ENCODE measurements around the gene DNAJB14. TPM values are rescaled to one million over a fixed set of nuclear protein-coding genes. Genes with fewer than 3 reads are reported as not detected.

DNAJB14 gene
- total RNA-seq, 2 experiments from 2014 or later: 33.3 to 34.1 TPM

DNA sequence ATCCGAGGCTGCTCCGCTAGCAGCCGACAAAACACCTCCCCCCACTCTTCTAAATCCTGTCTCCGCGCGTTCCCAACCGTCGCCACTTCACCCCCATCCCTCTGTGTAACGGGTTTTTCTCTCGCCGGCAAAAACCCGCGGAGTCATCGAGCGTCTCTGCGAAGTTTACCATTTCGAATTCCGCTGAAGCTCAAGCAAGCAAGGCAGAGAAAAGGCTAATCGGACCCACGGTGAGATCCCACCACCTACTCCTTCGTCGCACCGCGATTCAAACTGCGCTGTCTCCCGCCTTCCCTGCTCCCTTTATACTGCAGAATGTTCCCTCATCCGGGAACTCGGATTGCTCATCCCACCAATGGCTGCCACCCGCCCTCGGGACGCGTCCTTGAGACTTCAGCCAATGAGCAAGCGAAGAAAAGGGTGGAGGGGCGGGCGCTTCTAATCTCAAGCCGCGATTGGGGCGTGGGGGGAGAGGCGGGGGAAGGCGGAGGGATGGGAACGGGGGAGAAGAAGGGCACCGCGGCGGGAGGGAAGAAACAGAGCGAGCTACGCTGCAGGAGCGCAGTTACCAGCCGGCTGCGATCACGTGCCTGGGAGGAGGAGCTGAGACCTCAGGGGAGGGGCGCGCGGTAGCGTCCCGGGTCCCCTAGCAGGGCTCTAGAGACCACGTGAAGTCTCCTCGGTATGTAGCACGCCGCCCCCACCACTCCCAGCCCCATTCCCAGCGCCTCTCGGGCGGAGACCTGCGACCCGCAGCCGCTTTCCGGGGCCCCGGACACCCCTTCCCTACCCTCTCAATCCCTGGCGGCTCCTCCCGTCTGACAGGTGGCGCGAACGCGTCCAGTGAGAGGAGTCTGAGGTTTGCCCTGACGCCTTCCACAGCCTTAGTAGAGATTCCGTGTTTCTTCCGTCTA lies 3.8 kb upstream of the DNAJB14 start, which contains the start of gene H2AZ1:
Gene H2AZ1 (minus strand): TSS at position 277 of the 914 bp plus-strand sequence. CDS start 105 bp downstream, at position 172.
- peak; percentile 96 for DNase-seq
- no peaks in the 10 kb centered on the region for H3K27me3 Mint-ChIP-seq
- H3K9me3 Mint-ChIP-seq: no peaks in the 10 kb centered on the region
- no peak within 1 kb of the TSS for H3K27ac Mint-ChIP-seq
- H3K36me3 Mint-ChIP-seq: peaks cover 24% of the 10 kb centered on the region
- H3K4me1 Mint-ChIP-seq: peaks cover 22% of the 10 kb centered on the region
- no peak within 1 kb of the TSS for H3K4me3 Mint-ChIP-seq

DNA sequence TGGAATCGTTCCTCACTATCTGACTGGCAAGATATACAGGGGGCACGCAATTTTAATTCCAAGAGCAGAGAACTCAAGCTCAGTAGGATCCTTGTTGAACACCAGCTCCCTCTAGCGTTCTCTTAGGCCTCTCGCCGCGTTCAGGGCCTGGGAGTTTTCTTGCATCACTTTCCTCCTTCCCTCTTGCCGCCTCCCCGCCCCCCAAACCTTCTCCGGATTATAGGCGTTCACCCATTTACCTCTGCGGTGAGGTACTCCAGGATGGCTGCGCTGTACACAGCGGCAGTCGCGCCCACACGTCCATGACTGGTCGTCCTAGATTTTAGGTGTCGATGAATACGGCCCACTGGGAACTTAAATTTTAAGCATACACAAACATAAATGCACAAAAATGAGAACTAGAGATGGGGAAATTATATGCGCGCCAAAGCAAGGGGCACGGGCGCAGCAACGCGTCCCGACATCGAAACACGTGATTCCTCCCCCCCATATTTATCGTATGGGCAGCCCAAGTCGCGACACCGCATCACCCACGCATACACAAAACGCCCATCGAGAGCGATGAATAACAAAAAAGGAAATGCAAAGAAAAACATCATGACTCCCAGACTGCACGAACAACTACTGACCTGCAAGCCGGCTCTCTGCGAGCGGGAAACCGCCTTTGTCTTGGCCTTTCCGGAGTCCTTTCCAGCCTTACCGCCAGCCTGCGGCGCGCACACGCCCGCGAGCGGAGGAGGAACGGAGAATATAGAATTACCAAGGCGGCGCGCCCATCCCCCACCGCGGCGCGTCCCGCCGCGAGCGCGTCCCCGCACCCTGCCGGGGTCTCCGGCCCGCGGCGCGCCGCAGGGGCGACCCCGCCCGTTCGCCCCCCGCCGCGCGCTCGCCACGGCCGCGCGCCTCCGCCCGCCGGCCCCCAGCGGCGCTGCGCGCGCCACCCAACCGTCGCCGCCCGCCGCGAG lies 2.9 kb upstream of the DNAJB14 start:
- no peak overlapping the region for H3K4me3 Mint-ChIP-seq
- H3K4me1 Mint-ChIP-seq: peaks cover 30% of the 10 kb centered on the region
- peaks cover 34% of the 10 kb centered on the region for H3K36me3 Mint-ChIP-seq
- no peak overlapping the region for H3K27ac Mint-ChIP-seq
- peak; percentile 88 for DNase-seq
- no peaks in the 10 kb centered on the region for H3K27me3 Mint-ChIP-seq
- no peaks in the 10 kb centered on the region for H3K9me3 Mint-ChIP-seq

DNA sequence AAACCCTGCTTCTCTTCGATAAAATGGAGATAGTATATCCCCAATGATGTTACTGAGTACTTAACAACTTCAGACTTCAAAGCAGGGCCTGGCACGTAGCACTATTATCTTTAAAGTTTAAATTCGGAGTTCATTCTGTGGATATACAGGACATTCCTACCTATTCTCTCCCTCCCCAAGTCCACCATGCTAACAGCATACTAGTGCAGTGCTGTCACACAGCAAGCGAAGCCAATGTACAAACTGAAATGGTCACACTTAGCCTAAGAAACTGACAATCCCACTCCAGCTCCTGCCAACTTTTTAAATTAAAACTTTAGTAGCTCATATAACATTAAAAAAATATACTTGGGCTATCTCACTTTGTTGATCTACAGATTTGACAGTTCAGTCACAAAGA lies 1.2 kb upstream of the DNAJB14 start:
- peak overlapping the region; percentile 94 for H3K27ac Mint-ChIP-seq
- no peak for DNase-seq
- no peak overlapping the region for H3K4me3 Mint-ChIP-seq
- H3K4me1 Mint-ChIP-seq: peaks cover 42% of the 10 kb centered on the region
- no peaks in the 10 kb centered on the region for H3K27me3 Mint-ChIP-seq
- H3K36me3 Mint-ChIP-seq: peaks cover 48% of the 10 kb centered on the region
- peaks cover 8% of the 10 kb centered on the region for H3K9me3 Mint-ChIP-seq

DNA sequence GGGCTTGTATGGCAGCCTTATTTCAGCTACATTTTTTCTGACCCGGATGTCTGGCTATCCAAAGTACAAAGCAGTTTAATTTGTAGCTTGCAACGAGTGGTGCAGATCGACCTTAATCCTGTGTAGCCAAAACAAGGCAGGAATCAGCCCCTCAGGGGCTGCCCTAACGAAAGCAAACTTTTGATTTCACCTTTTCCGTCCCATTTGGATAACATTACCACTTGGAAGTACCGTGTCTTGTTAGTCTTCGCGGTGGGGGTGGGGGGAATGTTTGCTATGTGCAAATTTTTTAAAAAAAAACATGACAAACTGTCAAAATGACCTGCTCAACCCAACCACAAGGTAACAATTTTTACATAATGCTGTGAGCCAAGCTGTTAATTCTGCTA lies 766 bp upstream of the DNAJB14 start:
- Mint-ChIP-seq H3K4me1 (peaks cover 42% of the 10 kb centered on the region), H3K4me3 (no peak overlapping the region), H3K27ac (peak overlapping the region; percentile 94), H3K9me3 (peaks cover 8% of the 10 kb centered on the region), H3K27me3 (no peaks in the 10 kb centered on the region), H3K36me3 (peaks cover 49% of the 10 kb centered on the region)
- no peak for DNase-seq

DNA sequence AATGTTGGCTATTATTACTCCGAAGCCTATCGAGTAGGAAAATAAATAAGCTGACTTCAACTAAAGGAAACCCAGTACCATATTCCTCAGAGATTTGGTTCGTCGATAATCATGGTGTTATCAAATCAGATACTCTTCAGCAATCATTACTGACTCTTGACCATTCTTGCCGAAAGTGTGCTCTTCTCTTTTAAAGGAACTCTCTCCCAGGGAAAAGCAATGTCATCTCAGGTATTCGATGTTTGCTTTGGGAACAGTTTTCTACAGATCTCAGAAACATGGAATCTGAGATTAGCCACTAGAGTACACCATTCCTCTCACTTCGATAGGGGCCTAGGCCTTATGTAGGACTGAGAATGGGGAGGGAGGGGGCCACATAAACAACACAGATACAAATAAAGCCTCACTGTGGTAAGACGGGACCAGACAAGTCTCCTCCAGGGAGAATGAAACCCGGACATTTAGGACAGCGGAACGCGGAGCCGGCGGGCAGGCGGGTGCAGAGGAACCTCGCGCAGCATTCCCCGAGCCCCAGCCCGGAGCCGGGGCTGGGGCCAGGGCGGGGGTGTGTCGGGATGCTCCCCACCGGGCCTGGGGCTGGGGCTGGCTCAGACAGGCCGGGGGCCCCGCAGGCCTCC lies 581 bp downstream of the DNAJB14 start:
- Mint-ChIP-seq H3K4me1 (peaks cover 45% of the 10 kb centered on the region), H3K4me3 (peak overlapping the region; percentile 98)

DNA sequence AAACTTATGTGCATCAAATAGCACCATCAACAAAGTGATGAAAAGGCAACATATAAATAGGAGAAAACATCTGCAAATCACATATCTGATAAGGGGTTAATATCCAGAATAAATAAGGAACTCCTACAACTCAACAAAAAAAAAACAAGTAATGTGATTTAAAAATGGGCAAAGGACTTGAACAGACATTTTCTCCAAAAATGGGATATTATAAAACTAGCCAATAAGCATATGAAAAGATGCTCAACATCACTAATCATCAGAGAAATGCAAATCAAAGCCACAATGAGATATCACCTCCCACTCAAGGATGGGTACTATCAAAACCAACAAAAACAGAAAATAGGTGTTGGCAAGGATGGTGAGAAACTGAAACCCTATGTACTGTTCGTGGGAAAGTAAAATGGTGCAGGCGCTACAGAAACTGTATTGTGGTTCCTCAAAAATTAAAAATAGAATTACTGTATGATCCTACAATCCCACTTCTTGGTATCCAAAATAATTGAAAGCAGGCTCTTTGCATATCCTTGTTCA lies 2.4 kb downstream of the DNAJB14 start:
- Mint-ChIP-seq H3K9me3 (peaks cover 12% of the 10 kb centered on the region), H3K27me3 (no peaks in the 10 kb centered on the region), H3K4me3 (peak overlapping the region; percentile 50), H3K4me1 (peaks cover 50% of the 10 kb centered on the region), H3K27ac (no peak overlapping the region), H3K36me3 (peaks cover 58% of the 10 kb centered on the region)
- DNase-seq: no peak

More for the DNA sequence above, 581 bp downstream of the DNAJB14 start:
- peaks cover 56% of the 10 kb centered on the region for H3K36me3 Mint-ChIP-seq
- no peak for DNase-seq
- H3K27ac Mint-ChIP-seq: peak overlapping the region; percentile 95
- no peaks in the 10 kb centered on the region for H3K27me3 Mint-ChIP-seq
- peaks cover 12% of the 10 kb centered on the region for H3K9me3 Mint-ChIP-seq

DNA sequence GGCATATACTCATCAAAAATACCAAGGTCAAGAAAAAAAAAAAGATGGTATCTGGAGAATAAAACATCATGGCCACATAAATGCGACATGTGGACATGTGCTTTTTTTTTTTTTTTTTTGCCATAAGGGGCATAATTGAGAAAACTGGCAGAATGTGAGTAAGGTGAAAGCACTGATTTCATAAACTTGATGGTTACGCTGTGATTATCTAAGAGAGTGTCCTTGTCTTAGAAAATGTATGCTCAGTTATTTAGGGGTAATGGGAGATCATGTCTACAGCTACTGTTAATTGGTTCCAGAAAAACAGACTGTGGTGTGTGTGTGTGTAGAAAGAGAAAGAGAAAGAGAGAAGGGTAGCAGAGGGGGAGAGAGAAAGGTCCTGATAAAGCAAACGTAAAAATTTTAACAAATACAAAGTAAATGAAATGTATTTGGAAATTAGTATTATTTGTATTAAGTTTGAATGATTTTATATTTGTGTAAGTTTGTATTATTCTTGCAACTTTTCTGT lies 8.1 kb downstream of the DNAJB14 start:
- H3K27ac Mint-ChIP-seq: no peak overlapping the region
- no peak overlapping the region for H3K4me3 Mint-ChIP-seq
- H3K36me3 Mint-ChIP-seq: peaks cover 58% of the 10 kb centered on the region
- H3K27me3 Mint-ChIP-seq: no peaks in the 10 kb centered on the region
- H3K4me1 Mint-ChIP-seq: peaks cover 25% of the 10 kb centered on the region
- no peak for DNase-seq
- H3K9me3 Mint-ChIP-seq: peaks cover 19% of the 10 kb centered on the region

DNA sequence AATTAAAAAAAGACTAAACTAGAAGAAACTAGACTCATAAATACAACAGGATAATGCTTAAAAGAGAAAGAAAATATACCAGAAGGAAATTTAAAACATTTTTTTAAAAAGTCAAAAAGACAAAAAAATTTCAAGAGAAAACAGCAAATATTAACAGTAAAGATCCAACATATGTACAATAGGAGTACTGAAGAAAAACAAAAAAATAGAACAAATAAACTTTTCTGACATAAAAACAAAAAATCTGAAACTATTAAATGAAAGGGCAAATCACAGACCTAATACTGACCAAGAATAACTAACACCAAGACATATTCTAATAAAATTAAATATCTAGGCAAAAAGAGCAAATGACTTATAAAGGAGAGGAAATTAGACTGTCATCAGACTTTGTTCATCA lies 11.5 kb downstream of the DNAJB14 start:
- DNase-seq: no peak
- H3K9me3 Mint-ChIP-seq: peaks cover 14% of the 10 kb centered on the region
- no peak overlapping the region for H3K27ac Mint-ChIP-seq
- peaks cover 29% of the 10 kb centered on the region for H3K4me1 Mint-ChIP-seq
- peaks cover 59% of the 10 kb centered on the region for H3K36me3 Mint-ChIP-seq
- H3K27me3 Mint-ChIP-seq: no peaks in the 10 kb centered on the region
- no peak overlapping the region for H3K4me3 Mint-ChIP-seq

DNA sequence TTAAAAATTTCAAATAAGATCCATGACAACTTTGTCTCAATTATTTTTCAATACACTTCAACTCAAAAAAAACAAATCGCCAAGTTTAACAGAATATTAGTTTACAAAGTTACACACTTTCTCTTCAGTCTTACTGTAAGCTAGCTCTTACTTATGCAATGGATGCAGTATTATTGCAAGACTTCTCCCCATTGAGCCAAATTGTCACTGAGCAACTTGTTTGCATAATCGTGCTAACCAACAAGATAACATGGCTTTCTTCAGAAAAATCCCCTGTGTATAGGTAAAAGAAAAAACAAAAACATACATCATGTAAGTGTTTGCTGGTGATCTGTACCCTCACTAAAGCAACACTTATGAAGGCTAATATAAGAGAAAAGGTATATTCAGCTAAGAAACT lies 18.9 kb downstream of the DNAJB14 start:
- no peak overlapping the region for H3K4me3 Mint-ChIP-seq
- no peak overlapping the region for H3K27ac Mint-ChIP-seq
- peaks cover 29% of the 10 kb centered on the region for H3K36me3 Mint-ChIP-seq
- DNase-seq: no peak
- no peaks in the 10 kb centered on the region for H3K27me3 Mint-ChIP-seq
- no peaks in the 10 kb centered on the region for H3K9me3 Mint-ChIP-seq
- peaks cover 26% of the 10 kb centered on the region for H3K4me1 Mint-ChIP-seq

DNA sequence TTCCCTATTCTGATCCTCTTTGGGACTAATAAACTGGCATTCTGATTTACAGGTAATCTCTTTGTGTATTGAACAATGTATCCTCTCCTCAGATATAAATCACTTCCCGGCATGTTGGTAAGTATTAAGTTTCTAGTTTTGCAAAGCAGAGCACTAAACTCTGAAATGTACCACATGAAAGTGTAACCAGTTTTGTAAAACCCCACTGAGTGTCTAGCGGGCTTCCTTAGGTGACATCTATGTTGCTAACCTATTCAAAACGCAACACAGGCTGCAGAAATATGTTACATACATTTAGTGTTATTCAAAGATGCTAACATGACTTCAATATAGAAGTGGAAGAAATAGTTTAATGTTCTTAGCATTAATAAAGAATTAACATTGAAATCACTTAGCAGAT lies 25.2 kb downstream of the DNAJB14 start:
- peaks cover 11% of the 10 kb centered on the region for H3K4me1 Mint-ChIP-seq
- DNase-seq: no peak
- no peaks in the 10 kb centered on the region for H3K27me3 Mint-ChIP-seq
- H3K36me3 Mint-ChIP-seq: peaks cover 36% of the 10 kb centered on the region
- H3K27ac Mint-ChIP-seq: peak overlapping the region; percentile 58
- H3K9me3 Mint-ChIP-seq: no peaks in the 10 kb centered on the region
- H3K4me3 Mint-ChIP-seq: no peak overlapping the region

DNA sequence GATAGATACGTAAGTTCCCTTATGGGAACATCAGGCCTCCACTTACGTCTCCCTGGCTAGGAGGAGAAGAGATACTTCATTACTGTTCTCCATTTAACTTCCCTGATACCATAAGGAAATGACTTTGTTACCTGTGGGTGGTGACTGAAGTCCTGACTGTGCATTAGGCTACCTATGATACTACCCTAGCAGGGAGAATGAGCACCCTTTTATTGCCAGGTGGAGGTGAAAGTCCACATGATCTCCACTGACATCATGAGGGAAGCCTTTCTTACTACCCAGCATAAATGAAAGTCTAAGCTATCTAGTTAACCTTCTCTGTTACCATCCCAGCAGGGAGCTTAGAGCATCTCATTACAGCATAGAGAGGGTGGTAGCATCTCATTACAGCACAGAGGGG lies 27.8 kb downstream of the DNAJB14 start:
- Mint-ChIP-seq H3K36me3 (peaks cover 52% of the 10 kb centered on the region), H3K27ac (no peak overlapping the region), H3K9me3 (peaks cover 2% of the 10 kb centered on the region), H3K4me3 (no peak overlapping the region), H3K27me3 (no peaks in the 10 kb centered on the region), H3K4me1 (peaks cover 13% of the 10 kb centered on the region)
- DNase-seq: no peak

DNA sequence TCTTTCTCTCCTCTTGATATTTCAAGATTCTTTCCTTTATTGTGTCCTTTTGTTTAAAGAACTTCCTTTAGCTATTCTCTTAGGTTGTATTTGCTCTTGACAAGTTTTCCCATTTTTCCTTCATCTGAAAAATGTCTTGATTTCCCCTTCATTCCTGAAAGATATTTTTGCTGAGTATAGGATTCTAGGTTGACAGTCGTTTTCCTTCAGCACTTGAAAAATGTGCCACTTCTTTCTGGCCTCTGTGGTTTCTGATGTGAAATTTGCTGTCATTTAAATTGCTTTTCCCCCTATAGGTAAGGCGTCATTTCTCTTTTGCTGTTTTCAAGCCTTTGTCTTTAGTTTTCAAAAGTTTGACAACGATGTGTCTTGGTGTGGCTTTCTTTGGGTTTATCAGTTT lies 28.8 kb downstream of the DNAJB14 start:
- no peaks in the 10 kb centered on the region for H3K27me3 Mint-ChIP-seq
- peaks cover 16% of the 10 kb centered on the region for H3K4me1 Mint-ChIP-seq
- H3K36me3 Mint-ChIP-seq: peaks cover 55% of the 10 kb centered on the region
- no peak overlapping the region for H3K4me3 Mint-ChIP-seq
- DNase-seq: no peak
- H3K27ac Mint-ChIP-seq: no peak overlapping the region
- peaks cover 2% of the 10 kb centered on the region for H3K9me3 Mint-ChIP-seq

DNA sequence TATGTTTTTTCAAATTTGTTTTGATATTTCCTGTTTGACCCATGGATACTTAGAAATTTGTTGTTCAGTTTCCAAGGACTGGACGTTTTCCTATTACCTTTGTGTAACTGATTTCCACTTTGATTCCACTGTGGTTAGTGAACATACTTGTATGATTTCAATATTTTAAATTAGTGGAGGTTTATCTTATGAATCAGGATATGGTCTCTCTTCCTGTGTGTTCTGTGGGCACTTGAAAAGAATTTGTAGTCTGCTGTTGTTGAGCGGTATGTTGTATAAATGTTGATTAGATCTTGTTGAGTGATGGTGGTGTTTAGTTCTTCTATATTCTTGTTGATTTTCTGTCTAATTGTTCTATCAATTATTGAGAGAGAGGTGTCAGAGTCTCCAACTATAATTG lies 31.0 kb downstream of the DNAJB14 start:
- Mint-ChIP-seq H3K4me3 (no peak overlapping the region), H3K4me1 (peaks cover 10% of the 10 kb centered on the region), H3K27ac (peak overlapping the region; percentile 9), H3K9me3 (peaks cover 2% of the 10 kb centered on the region), H3K36me3 (peaks cover 53% of the 10 kb centered on the region), H3K27me3 (no peaks in the 10 kb centered on the region)
- no peak for DNase-seq

DNA sequence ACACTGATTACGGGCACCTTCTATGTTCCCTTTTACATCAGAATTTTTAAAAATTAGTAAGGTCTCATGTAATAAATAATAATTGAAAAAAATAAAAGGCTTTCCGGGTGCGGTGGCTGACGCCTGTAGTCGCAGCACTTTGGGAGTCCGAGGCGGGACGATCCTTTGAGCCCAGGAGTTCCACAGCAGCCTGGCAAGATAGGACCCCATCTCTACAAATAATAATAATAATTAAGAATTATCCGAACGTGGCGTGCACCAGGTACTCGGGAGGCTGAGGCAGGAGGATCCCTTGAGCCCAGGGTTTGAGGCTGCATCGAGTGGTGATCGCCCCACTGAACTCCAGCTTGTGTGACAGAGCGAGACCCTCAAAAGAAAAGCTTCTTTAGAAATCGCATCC lies 51.4 kb downstream of the DNAJB14 start:
- Mint-ChIP-seq H3K9me3 (no peaks in the 10 kb centered on the region), H3K27me3 (no peaks in the 10 kb centered on the region), H3K27ac (no peak overlapping the region), H3K4me1 (peaks cover 24% of the 10 kb centered on the region), H3K36me3 (peaks cover 11% of the 10 kb centered on the region), H3K4me3 (peak overlapping the region; percentile 84)
- no peak for DNase-seq
